Stimulated activated naive CD4-positive, alpha-beta T cell treated with Interleukin-2 at 50 U/mL for 16 hours (primary cell): ENCODE measurements around the gene PDCD2L.
A peak's percentile ranks its signal among the peaks of the same experiment; 100 is the strongest.
"Not testable (repeated sequence)": the region's sequence is repeated elsewhere in the genome, so short reads cannot be mapped to it uniquely, and the experiment has no call there.

ENCODE experiments used
- DNase-seq: peaks from one replicate; lab custom pipeline; 2025; lab: John Stamatoyannopoulos, UW

PDCD2L gene

GRCh38 chr19:34404109-34404909, at the start of gene PDCD2L:
Gene PDCD2L (plus strand): TSS chr19:34404399. CDS start chr19:34404431, 32 bp downstream.
- DNase-seq = peak; percentile 92

DNA sequence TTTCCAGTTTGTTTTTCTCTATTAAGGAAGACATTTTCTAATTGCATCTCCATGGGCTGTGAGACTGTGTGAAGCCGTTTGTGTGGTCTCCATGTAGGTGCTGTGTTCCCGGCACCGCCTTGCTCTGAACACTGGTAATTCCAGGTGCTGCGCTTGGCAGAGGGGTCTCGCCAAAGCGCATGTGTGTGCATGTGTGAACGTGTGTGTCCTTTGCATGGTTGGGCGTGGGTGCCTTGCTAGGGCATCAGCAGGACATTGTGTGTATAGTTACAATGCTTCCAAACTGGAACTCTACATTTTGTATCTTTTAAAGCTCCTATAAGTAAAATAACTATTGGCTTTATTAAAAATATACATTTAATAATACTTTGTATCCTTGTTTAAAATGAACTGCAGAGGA, 49.0 kb upstream of the PDCD2L start:
- DNase-seq = no peak

GRCh38 chr19:34356875-34357274, 47.3 kb upstream of the PDCD2L start:
- no peak for DNase-seq

DNA sequence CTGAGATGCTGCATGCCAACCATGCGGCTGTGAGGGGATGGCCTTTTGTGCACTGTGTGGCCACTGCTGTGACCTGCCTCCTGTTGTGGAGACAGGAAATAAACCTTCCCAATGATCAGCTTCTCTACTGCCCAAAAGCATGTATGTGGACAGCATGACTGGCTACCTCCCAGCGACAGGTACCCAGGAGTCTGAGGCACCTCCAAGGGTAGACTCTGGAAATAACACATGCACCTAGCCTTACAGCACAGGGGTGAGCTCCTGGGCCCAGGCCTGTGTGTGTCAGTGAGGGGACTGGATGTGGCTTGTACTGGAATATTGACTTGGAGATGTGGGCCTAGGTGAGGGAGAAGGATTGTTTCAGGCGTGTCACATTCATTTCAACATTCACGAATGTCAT, 46.8 kb upstream of the PDCD2L start:
- no peak for DNase-seq

GRCh38 chr19:34359140-34359953, 44.9 kb upstream of the PDCD2L start:
- DNase-seq = peak; percentile 95

DNA sequence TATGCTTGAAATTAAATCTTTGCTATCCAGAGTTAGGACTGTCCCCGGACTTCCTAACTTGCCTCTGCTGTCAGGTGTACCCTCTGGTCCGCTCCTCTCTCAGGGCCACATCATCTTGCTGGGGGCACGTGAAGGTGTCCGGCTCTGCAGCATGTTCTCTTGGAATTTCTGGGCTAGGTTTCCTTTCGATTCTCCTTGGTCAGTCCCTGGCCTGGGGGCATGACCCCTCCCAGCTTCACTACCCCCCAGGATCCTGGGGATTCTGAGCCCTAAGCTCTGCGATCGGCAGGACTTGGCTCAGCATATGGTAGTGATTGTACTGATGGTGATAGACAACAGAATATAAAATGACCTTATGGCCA, 44.3 kb upstream of the PDCD2L start:
- no peak for DNase-seq

DNA sequence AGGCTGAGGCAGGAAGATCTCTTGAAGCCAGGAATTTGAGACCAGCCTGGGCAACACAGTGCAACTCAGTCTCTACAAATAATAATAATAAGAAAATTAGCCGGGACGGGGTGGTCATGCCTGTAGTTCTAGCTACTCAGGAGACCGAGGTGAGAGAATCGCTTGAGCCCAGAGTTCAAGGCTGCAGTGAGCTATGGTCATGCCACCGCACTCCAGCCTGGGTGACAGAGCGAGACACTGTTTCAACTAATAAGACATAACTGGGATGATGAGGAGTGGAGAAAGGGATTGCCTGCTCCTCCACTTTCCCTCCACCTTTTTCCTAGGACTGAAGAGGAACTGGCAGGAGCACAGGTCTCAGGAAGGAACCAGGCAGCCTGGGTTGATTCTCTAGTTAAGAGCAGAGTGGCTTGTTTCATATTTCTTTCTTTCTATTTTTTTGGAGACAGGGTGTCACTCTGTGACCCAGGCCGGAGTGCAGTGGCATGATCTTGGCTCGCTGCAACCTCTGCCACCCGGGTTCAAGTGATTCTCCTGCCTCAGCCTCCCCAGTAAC, 43.8 kb upstream of the PDCD2L start:
- no peak for DNase-seq

DNA sequence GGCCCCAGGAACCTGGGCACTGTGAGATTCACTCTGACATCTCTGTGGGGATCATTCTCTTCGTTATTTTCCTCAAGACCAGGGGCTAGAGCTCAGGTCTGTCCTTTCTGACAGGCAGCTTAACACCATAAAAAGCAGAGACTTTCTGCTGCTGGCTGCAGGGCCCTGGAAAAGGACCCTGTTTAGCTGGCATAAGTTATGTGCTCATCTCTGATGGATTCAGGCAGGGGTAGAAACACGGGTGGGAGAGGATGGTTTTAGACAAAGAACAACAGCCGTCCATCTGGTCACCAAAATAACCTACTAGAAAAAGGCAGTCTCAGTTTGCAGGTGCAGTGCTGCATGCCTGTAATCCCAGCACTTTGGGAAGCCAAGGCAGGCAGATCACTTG, 41.5 kb upstream of the PDCD2L start:
- no peak for DNase-seq

- no peak for DNase-seq
Observed at GRCh38 chr19:34363094-34363493, 41.1 kb upstream of the PDCD2L start.

- no peak for DNase-seq
Observed at GRCh38 chr19:34363930-34364329, 40.3 kb upstream of the PDCD2L start.

- DNase-seq = no peak
Observed at GRCh38 chr19:34364462-34364829, 39.8 kb upstream of the PDCD2L start.

- DNase-seq = peak; percentile 70
Observed at GRCh38 chr19:34364830-34365462, 39.3 kb upstream of the PDCD2L start, which contains the start of gene GPI. Gene GPI (plus strand): TSS chr19:34365196. CDS start chr19:34365267, 71 bp downstream.

- DNase-seq = peak; percentile 5
Observed at GRCh38 chr19:34365463-34366401, 38.5 kb upstream of the PDCD2L start.

- DNase-seq = no peak
Observed at GRCh38 chr19:34366738-34367623, 37.2 kb upstream of the PDCD2L start.

DNA sequence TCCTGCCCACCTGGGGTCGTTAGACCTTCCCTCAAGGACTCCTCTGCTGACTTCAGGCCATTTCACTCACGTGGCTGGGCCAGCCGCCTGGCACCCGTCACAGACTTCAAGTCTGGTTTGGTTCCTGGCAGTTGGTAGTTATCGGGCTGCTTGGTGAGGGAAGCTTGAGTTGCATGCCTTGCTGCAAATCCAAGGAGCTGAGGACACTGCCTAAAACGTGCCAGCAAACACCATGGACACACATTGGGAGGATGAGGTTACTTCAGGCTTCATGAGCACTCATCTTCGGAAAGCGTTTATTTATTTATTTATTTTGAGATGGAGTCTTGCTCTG, 36.6 kb upstream of the PDCD2L start:
- DNase-seq = no peak

DNA sequence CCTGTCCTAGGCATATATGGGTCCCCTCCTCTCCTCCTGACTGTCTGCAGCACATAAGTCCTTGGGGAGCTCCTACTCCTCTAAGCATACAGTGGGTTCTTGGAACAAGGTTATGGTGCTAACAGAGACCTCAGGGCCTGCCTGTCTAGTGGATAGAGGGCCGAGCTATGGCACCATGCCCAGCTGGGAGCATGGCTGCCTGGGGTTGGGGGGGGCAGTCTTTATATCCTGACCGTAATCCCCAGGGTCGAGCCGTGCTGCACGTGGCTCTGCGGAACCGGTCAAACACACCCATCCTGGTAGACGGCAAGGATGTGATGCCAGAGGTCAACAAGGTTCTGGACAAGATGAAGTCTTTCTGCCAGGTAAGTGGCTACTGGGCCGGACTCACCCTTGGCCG, 35.9 kb upstream of the PDCD2L start:
- DNase-seq = no peak

DNA sequence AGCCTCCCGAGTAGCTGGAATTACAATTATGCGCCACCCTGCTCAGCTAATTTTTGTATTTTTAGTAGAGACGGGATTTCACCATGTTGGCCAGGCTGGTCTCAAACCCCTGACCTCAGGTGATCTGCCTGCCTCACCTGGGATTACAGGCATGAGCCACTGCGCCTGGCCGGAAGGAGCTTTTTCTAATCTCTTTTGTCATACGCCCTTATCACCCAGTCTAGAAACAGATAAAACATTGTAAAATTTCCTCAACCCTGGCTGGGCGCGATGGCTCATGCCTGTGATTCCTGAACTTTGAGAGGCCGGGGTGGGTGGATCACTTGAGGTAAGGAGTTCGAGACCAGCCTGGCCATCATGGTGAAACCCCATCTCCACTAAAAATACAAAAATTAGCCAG, 35.0 kb upstream of the PDCD2L start:
- DNase-seq = not testable (repeated sequence)

DNA sequence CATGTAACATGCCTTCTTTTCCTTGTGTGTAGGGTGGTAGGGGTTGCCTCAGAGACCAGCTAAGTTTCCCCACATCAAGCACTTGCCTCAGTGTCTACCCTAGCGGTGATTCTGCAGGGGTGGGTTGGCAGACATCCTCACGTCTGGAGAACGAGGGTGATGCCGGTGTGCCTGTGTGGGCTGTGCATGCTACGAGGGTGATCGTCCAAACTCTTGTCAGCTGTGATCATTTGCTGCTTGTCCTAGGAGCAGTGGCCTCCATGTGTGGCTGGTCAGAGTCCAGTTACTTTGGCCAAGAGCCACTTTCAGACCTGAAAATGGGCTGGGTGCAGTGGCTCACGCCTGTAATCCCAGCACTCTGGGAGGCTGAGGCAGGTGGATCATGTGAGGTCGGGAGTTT, 34.1 kb upstream of the PDCD2L start:
- DNase-seq = no peak

- no peak for DNase-seq
Observed at GRCh38 chr19:34370983-34371382, 33.2 kb upstream of the PDCD2L start.

DNA sequence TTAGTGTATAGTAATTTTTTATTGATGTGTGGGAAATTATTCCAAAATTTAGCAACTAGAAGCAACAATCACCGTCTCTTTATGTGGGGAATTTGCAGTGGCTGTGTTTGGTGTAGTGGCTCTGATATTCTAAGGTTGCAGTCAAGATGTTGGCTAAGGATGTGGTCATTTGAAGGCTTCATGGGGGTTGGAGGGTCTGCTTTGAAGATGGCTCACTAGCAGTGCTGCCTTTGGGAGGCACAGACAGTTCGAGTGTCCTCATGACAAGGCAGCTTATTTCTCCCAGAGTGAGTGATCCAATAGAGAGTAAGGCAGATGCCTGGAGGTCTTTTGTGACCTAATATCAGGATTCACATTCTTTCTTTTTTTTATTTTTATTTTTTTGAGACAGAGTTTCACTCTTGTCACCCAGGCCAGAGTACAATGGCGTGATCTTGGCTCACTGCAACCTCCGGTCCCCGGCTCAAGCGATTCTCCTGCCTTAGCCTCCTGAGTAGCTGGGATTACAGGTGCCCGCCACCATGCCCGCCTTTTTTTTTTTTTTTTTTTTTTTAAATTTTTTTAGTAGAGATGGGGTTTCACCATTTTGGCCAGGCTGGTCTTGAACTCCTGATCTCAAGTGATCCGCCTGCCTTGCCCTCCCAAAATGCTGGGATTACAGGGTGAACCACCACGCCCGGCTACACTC, 30.5 kb upstream of the PDCD2L start:
- DNase-seq = no peak
